Measurements from ENCODE around the gene DDX56.

Gene DDX56

DNA sequence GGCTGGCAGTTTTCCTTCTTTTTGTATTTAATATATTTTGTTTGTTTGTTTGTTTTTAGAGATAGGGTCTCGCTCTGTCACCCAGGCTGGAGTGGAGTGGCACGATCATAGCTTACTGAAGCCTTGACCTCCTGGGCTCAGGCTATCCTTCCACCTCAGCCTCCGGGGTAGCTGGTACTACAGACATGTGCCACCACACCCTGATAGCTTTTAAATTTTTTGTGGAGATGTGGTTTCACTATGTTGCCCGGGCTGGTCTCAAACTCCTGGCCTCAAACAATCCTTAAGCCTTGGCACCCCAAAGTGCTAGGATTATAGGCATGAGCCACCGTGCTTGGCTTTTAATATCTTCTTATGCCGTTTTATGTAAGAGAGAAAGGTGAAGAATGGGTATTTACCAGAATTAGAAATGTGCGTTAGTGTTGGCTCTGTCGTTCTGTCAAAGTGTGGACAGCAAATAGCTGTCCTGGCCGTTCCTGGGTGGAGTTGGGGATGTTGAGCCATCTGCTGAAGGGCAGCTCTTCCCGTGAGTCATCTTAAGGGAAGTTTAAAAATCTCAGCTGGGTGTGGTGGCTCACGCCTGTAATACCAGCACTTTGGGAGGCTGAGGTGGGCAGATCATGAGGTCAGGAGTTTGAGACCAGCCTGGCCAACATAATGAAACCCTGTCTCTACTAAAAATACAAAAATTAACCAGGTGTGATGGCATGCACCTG, 47.5 kb upstream of the DDX56 start:
- no peak for ATAC-seq
- no peak for TF ChIP-seq CREB5 (CRISPR knock-in tag; IDR thresholded peaks at IDR 0.05; ENCODE audit: low read depth)
- TF ChIP-seq ZNF8 (CRISPR knock-in tag; IDR thresholded peaks at IDR 0.05) = no peak
- TF ChIP-seq ZNF565 (CRISPR knock-in tag; conservative IDR thresholded peaks at IDR 0.05; ENCODE audit: low read depth) = no peak
- no peak for TF ChIP-seq GLIS3 (CRISPR knock-in tag; IDR thresholded peaks at IDR 0.05)
- TF ChIP-seq ZFP30 (CRISPR knock-in tag; IDR thresholded peaks at IDR 0.05) = no peak
- TF ChIP-seq ZNF70 (CRISPR knock-in tag; IDR thresholded peaks at IDR 0.05) = no peak
- no peak for TF ChIP-seq ARNTL (CRISPR knock-in tag; IDR thresholded peaks at IDR 0.05; ENCODE audit: borderline replicate concordance, low read depth)
- no peak for TF ChIP-seq BACH2 (CRISPR knock-in tag; IDR thresholded peaks at IDR 0.05; ENCODE audit: borderline replicate concordance)
- no peak for TF ChIP-seq CSDC2 (CRISPR knock-in tag; IDR thresholded peaks at IDR 0.05)
- TF ChIP-seq ZC3H10 (CRISPR knock-in tag; IDR thresholded peaks at IDR 0.05) = no peak
- no peak for TF ChIP-seq RARB (CRISPR knock-in tag; IDR thresholded peaks at IDR 0.05)
- no peak for TF ChIP-seq ZFP3 (CRISPR knock-in tag; IDR thresholded peaks at IDR 0.05)
- TF ChIP-seq TOX (CRISPR knock-in tag; IDR thresholded peaks at IDR 0.05; ENCODE audit: borderline replicate concordance) = no peak

- TF ChIP-seq CREB5 (CRISPR knock-in tag; IDR thresholded peaks at IDR 0.05; ENCODE audit: low read depth) (no peak), SNAI2 (CRISPR knock-in tag; IDR thresholded peaks at IDR 0.05) (no peak), GLIS3 (CRISPR knock-in tag; IDR thresholded peaks at IDR 0.05) (no peak), POU6F1 (CRISPR knock-in tag; IDR thresholded peaks at IDR 0.05; ENCODE audit: borderline replicate concordance, low read depth) (no peak), ESRRG (CRISPR knock-in tag; IDR thresholded peaks at IDR 0.05) (no peak)
- ATAC-seq = no peak
Measured at GRCh38 chr7:44618753-44619152, 45.0 kb upstream of the DDX56 start.

- ATAC-seq = no peak
- TF ChIP-seq TCF4 (CRISPR knock-in tag; IDR thresholded peaks at IDR 0.05; ENCODE audit: borderline replicate concordance) (no peak), ARNTL (CRISPR knock-in tag; IDR thresholded peaks at IDR 0.05; ENCODE audit: borderline replicate concordance, low read depth) (no peak), TSHZ2 (CRISPR knock-in tag; IDR thresholded peaks at IDR 0.05) (no peak), CREB5 (CRISPR knock-in tag; IDR thresholded peaks at IDR 0.05; ENCODE audit: low read depth) (no peak), SNAI2 (CRISPR knock-in tag; IDR thresholded peaks at IDR 0.05) (no peak), RARB (CRISPR knock-in tag; IDR thresholded peaks at IDR 0.05) (no peak), POU6F1 (CRISPR knock-in tag; IDR thresholded peaks at IDR 0.05; ENCODE audit: borderline replicate concordance, low read depth) (no peak), ZFP30 (CRISPR knock-in tag; IDR thresholded peaks at IDR 0.05) (no peak), ISL1 (CRISPR knock-in tag; IDR thresholded peaks at IDR 0.05) (no peak), ZC3H10 (CRISPR knock-in tag; IDR thresholded peaks at IDR 0.05) (no peak), TOX (CRISPR knock-in tag; IDR thresholded peaks at IDR 0.05; ENCODE audit: borderline replicate concordance) (no peak), PPARA (CRISPR knock-in tag; IDR thresholded peaks at IDR 0.05; ENCODE audit: borderline replicate concordance) (no peak), OSR1 (CRISPR knock-in tag; IDR thresholded peaks at IDR 0.05) (no peak), ZNF70 (CRISPR knock-in tag; IDR thresholded peaks at IDR 0.05) (no peak), CSDC2 (CRISPR knock-in tag; IDR thresholded peaks at IDR 0.05) (no peak), BACH2 (CRISPR knock-in tag; IDR thresholded peaks at IDR 0.05; ENCODE audit: borderline replicate concordance) (no peak), GLIS3 (CRISPR knock-in tag; IDR thresholded peaks at IDR 0.05) (no peak)
Measured at GRCh38 chr7:44618045-44618444, 44.3 kb upstream of the DDX56 start.

Measured in SK-N-SH treated with all-trans-retinoic acid at 6 μM for 48 hours (cell line).